GM19468 (cell line): Measurements from ENCODE around the gene TAF15.

ENCODE experiments used
- ATAC-seq: cut with Tn5 transposase; IDR thresholded peaks from one replicate; pipeline ENCODE4 v1.9.1; 2021; ENCODE audit warnings: mild to moderate bottlenecking, moderate library complexity, moderate number of reproducible peaks; ENCODE audit not compliant: unreplicated experiment; ENCODE audit errors: extremely low read depth

TAF15 gene

DNA sequence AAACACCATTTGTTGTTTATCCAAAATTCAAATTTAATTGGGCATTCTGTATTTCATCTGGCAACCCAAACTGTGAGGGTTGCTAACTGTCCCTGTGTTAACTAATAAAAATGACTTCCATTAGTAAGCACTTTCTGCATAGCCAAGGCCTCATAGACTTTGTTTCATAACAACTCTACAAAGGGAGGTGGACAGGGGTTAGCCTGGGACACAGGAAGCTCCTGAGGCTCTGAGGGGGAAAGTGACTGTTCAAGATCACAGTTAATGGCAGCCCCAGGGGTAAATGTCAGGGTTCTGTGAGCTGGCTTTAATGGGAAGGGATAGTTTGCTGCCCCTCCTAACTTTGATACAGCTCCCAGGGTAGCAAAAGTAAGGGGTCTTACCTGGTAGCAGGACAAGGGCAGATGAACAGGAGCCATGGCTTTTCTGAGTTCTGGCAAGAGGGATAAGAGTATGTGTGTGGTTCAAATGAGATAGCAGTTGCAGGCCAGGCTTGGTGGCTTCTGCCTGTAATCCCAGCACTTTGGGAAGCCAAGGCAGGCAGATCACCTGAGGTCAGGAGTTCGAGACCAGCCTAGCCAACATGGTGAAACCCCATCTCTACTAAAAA, 57.2 kb downstream of the TAF15 start:
- ATAC-seq, result no peak

DNA sequence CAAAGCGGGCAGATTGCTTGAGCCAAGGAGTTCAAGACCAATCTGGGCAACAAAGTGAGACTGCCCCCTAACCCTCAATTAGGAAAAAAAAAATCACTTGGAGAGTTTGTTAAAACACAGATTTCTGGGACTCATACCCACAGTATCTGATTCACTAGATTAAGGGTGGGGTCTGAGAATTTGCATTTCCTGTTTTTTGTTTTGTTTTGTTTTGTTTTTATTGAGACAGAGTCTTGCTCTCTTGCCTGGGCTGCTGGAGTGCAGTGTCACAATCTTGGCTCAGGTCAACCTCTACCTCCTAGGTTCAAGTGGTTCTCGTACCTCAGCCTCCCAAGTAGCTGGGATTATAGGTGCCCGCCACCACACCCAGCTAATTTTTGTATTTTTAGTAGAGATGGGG, 58.3 kb downstream of the TAF15 start:
- no peak for ATAC-seq

DNA sequence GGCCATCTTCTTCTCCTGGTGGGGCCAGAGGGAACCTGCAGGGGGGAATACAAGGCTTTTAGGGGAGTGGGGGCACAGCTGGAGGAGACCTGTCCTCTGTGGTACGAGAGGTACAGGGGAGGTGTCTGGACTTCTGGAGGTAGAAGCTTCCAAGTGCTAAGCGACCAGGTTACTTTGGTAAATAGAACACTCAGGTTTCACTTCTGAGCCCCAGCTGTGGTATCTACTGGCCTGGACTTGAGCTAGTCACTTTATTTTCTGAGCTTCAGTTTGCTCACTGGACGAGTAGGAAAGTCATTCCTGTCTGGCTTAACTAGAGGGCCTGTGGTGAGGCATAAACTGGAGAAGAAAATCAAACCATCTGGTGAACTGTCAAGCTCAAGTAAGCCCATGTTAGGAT, 59.5 kb downstream of the TAF15 start, which contains the start of gene HEATR9:
TSS of gene HEATR9 (minus strand) at position 155 of the 400 bp plus-strand sequence. CDS start at position 6, 149 bp downstream.
- no peak for ATAC-seq

DNA sequence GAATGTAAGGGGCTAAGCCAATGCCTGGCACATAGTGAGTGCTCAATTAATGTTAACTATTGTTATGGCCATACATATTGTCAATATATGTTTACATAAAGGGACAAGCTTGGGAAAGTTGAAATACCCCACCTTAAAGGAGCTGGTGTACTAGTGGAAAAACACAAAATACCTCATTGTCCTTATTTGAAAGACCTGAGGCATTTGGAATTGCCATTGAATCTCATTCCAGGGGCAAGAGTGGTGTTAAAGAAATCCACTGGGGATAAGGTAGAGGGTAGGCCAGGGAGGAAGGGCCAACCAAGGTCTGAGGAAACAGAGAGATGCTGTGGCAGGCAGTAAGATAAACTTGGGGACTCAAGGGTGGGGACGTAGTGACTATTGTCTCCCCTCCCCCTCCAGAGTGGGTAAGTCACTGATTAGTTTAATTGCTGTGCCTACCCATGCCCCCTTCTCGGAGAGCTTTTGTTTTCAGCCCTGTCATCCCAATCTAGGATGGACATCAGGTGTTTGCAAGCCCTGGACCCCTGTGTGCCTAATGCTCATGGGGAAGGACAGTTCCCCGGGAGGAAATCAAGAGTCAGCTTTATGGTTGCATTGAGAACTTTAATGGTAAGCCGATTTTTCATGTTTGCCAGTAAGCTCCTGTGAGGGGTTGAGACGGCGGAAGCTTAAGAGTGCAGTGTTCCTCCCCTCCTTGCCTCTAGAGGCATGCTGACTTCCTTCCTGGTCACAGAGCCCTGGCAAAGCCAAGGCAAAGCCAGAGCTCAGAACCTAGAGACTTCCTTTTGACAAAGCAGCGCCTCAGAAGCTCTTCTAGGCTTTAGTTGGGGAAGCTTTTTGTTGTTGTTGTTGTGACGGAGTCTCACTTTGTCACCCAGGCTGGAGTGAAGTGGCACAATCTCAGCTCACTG, 61.9 kb downstream of the TAF15 start:
- ATAC-seq, result no peak

DNA sequence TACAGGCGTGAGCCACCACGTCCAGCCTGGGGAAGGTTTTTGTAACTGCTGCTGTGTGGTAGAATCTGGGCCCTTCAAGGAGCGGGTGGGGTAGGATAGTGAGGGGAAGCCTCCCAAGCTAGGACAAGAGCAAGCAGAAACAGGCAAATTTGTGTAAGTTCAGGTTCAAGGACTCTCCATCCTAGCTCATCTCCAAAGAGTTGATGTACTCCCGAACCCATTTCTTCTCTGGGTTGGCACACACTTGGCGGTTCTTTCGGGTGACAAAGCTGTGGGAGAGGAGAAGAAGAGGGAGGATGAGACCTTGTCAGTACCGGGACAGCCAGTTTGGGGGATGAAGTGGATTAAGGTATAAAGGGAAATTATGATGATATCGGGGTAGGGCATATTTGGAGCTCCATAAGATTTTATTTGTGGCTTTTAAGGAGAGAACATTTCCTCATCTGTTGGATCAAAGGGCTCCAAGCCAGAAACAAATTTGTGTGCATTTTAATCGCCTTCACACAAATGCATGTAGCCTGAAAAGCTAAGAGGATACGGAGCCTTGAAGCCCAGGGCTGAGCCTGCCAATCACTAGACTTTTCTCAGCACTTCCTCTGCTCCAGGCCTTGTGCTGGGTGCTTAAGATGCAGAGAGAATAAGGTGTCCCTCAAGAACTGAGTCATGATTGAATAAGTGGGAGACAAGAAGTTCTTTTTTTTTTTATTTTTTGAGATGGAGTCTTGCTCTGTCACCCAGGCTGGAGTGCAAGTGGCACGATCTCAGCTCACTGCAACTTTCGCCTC, 63.1 kb downstream of the TAF15 start:
- ATAC-seq, result no peak

DNA sequence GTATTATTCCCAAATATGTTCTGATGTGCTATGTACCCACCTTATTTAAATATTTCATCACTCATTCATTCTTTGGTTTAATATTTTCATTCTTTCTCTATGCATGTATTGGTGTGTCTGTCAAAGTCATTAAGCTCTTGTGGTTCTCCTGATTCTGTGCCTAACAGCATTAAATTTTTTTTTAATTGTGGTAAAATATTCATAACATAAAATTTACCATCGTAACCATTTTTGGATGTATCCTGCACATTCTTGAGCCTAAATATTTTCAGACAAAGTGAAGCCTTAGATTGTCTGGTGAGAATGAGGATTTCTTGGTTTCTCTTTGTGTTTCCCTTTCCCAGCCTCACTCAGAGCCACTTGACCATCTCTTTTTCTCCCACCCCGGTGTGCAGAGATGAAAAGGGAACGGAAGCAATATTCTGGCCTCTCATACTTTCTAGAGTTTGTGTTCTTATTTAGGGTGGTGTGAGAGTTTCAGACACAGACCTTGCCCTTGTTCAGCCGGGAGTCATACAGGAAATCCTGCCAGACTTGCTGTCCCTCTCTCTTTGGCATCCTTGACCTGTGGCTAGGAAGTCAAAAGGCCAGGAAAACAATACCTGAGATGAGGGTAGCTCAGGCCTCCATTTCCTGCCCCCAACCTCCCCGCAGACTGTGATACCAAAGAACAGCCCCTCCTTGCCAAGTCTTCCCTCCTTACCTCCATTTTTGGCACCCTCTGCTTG, 66.0 kb downstream of the TAF15 start:
- no peak for ATAC-seq

DNA sequence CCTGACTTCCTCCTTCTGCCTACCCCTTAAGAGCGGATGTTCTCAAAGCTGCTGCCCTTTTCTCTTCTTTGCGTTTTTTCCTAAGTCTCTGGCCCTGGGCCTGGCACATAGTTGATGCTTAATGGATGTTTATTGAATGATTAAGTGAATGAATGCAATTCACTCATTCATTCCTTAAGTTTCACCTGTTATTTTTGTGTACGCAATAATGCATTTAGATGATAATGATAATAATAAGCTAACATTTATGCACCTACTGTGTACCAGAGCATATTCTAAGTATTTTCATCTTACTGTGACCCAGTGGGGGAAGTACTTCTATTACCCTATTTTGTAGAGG, 66.5 kb downstream of the TAF15 start:
- ATAC-seq, result no peak

DNA sequence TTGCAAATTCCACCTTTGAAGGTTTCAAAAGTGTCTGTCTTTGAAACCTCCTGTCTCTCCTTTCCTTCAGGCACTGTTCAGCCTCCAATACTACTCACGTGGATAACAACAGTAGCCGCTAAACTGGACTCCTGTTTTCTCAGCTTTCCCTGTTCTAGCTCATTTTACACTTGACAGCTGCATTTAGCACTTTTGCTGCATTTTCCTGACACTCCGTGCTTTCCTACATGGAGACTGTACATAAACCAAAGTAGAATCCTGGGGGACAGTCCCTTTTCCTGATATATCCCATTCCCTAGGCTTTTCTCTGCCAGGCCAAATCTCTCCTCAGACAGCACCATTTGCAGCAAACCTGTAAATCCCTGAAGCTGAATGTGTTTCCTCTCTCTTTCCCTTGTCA, 67.2 kb downstream of the TAF15 start:
- ATAC-seq, result no peak

DNA sequence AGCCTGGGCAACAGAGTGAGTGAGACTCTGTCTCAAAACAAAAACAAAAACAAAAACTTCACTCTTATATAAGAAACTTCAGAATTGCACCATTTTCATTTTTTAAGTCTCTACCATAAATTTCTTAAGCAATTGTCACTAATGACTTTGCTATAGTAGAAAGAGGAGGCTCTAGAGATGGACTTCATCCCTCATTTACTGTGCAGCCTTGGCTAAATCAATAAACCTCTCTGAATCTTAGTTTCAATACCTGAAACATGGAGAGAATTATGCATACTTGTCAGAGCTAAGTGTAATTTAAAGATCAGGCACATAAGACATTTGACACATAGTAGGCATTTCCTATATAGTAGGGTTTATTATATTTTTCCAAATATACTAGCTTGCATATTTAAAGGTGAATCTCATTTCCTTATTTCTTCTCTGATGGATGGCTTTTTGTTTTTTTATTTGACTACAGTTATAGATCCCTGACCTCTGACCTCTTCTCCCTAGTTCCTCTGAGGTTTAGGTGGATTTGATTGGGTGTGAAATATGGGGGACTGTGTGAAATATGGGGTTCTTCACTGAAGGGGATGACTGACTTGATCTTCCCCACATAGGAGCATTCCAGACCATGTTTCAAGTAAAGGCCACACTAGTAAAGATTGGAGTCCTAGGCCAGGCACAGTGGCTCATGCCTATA, 68.2 kb downstream of the TAF15 start:
- no peak for ATAC-seq

DNA sequence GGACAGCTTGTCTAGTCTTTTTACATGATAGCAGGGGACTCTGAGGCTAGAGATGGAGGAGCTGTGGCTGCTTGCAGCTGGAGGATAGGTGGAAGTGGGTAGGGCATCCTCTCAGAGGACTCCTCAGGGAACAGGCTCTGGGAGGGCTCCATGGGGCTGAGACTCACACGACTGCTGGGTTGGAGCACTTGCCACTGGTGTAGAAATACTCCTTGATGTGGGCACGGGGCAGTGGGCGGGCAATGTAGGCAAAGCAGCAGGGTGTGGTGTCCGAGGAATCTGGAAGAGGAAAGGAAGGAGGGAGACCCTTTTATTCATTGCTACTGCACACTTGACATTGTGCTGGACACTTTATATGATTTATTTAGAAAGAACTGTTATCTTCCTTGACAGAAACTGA, 69.1 kb downstream of the TAF15 start:
- no peak for ATAC-seq

DNA sequence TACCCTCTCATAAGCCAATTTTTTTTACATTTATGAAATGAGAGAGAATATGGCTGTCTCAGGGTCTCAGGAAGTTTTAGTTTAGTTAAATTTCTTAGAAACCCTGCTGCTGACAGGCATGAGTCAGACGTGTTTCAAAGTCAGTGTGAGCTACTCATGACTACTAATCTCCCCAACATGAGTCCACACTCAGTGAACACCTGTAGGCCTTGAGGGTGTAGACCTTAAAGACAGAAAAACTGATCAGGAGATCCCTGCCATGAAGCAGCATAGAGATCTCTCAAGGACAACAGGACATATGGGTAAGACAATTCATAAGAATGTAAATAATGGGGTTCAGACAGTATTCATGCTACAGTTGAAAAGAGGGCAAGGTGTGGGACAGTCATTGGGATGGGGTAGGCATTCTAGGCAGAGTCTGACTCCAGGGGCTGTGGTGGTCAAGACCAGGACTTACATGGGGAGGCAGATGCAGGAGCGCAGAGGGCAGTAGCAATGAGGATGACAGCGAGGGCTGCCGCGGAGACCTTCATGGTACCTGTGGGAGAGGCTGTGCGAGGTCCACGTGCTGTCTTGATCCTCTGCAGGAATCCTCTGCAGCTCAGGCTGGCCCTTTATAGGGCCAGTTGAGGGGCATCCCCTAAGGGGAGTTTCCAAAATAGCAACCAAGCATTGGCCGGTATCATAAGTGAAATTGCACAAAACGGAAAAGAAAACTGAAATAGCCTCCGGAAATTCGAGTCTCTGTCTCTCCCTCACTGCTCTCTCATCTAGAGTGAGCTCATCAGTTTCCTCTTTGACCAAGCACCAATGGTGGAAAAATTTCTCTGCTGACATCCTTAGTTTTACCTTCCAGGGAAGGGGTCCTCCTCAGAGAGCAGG, 70.7 kb downstream of the TAF15 start, which contains the start of gene CCL5:
TSS of gene CCL5 (minus strand) at position 588 of the 882 bp plus-strand sequence.
- peak; percentile 89 for ATAC-seq

DNA sequence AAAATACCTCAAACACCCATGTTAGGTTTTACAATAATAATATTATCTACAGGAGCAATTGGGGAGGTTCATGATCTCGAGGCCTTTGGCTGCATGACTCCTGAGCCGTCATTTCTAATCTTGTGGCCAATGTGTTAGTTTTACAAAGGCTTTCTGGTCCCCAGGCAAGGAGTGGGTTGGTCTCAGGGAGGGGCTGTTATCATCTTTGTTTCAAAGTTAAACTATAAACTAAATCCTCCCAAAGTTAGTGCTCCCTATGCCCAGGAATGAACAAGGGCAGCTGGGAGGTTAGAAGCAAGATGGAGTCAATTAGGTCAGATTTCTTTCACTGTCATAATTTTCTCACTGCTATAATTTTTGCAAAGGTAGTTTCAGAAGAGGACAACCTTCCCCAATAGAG, 80.0 kb downstream of the TAF15 start:
- no peak for ATAC-seq

DNA sequence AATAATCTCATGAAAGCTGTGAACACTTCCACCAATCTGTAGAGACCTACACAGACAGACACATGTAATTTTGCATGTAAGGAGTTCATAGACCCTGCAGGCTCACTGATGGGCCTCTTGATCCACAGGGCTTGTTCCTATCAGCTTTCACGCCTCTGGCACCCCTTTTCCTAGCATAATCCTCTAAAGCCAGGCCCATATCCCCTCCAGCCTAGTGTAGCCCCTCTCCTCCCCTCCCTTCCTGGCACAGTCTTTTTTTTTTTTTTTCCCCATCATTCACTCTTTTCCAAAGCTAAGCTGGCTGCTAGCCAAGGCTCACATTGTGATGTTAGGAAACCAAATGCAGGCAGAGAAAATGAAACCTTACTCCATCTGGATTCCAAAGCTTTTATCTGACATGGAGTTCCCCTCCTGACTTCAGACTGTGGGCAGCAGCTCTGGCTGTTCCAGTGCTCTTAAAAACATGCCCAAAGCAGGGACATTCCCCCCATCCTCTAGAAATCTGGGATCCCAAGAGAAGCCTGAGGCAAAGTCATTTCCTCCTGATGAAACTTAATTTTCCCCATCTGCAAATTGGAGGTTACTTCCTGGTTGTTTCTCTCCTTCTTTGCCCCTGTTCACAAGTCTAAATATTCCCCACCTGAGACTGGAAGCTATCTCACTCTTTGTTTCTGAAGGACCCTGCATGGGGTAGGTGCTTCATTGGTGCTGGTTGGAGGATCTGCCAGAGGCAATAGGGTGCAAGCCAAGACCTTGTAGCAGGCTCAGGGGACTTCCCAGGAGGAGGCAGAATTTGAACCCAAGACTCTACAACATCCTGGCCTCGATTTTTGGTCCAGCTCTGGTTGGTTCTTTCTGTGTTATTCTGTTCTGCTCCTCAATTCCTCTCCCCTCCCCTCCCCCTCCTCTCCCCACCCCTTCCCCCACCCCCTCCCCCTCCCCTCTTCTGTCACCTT, 80.8 kb downstream of the TAF15 start:
- no peak for ATAC-seq

DNA sequence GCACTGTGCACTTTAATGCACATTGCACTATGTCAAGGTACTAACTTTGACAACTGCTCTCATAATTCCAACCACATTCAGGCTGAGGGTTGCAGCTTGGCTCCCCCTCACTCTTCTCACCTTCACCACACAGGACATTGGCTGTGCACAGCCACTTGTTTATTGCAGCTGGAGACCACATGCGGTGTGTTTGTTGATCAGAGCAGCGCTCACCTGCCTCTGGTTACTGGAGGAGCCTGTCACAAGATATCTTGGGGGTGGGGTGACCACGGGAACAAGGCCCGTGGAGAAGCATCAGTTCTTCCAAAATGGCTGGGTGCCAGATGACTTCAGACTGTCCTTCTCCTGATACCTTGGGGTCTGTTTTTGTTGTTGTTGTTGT, 81.5 kb downstream of the TAF15 start:
- ATAC-seq, result no peak

DNA sequence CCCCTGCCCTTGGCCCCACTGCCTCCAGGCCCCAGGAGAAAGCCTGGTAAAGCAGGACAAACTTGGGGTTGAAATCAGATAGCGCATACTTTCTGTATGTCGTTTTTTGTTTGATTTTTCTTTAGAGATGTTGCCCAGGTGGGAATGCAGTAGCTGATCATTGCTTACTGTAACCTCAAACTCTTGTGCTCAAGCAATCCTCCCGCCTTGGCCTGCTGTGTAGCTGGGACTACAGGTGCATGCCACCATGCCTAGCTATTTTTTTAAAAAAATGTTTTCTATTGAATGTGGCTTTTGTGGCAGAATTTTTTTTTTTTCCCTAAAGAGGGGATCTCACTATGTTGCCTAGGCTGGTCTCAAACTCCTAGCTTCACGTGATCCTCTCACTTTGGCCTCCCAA, 82.0 kb downstream of the TAF15 start:
- no peak for ATAC-seq

DNA sequence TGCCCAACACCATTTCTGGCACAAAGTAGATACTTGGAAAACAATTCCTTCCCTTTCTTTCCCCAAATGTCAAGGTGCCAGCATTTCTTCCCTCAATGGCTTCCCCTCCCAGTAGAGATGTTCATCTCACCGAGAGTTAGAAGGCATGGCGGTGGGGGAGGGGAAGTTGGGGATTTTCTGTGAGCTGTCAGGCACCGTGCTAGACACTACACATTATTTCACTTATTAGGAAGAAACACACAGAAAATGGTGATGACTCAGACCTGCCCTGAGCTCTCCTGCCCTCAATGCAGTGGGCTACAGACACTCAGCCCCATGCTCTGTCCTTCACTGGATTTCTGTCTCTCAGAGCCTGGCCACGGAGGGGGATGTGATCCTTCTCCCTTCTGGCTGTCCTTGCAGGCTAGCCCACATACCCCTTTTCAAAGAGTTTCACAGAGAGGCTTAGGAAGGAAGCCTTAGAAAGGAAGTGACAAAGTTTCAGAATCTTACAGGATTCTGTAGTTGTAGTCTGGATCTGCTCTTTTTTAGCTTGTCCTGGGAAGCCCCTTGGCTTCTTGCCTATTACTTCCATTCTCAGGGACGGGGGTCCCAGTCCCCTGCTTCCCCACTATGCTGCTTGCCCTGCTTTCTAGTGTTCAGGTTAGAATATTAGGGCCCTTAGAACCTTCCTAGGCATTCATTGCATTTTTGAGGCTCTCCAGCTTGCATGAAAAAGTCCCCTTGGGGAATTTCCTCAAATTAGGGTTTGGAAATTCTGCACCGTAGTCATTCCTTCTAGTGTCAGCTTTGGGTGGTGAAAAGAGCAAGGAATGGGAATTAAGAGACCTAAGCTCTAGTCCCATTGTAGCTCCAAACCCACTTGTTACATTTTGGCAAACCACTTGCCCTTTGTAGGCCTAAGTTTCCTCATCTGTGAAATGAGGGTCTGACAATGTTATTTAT, 83.1 kb downstream of the TAF15 start:
- ATAC-seq, result no peak

DNA sequence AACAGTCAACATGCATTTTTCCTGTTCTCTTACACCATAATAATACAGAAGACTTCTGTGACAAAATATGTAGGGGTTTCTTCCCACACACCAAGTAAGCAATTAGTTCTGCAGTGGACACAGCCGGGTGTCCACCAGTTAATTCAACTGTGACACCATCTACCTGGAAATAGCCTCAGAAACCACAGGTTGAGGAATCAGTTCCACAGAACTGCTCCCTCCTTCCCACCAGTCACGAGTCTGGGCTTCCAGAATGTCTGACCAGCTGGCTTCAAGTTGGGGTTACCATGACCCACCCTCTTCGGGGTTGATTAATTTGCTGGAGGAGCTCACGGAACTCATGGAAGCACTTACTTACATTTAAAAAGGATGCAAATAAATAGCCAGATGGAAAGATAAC, 84.5 kb downstream of the TAF15 start:
- ATAC-seq, result no peak
